H54 (cell line): ENCODE data around the gene USP40.

Source experiments
- DNase-seq: peaks from one replicate; pipeline ENCODE4 v3.0.0; 2011; ENCODE audit warnings: low spot score, mixed read lengths; ENCODE audit not compliant: insufficient read length
- FAIRE-seq: peaks from 3 replicates; lab custom pipeline; 2011; peaks lifted over from hg19 to GRCh38; lab: Jason Lieb, UNC
- POLR2A ChIP-seq: IDR thresholded peaks from 2 replicates; pipeline ENCODE4 v1.6.1; 2011; ENCODE audit warnings: low read depth, mild to moderate bottlenecking, low read length

Gene USP40

DNA sequence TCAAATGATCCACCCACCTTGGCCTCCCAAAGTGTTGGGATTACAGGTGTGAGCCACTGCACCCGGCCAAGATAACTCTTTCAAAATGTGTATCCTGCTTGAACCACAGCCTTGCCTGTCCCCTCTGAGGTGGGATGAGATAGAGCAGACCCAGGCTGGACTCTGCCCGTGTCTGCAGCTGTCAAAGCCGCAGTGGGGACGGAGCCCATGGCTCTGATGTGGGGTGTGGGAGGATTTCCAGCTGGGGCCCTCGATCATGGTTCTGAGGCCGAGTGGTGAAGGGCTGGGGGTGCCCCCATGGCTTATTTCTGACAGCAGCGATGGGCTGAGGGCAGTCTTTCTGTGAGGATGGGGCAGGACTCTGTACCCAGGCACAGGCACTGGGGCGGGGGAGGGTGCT is 107.8 kb downstream of the USP40 start:
- FAIRE-seq: no peak
- no peak for TF ChIP-seq POLR2A
- DNase-seq: no peak

DNA sequence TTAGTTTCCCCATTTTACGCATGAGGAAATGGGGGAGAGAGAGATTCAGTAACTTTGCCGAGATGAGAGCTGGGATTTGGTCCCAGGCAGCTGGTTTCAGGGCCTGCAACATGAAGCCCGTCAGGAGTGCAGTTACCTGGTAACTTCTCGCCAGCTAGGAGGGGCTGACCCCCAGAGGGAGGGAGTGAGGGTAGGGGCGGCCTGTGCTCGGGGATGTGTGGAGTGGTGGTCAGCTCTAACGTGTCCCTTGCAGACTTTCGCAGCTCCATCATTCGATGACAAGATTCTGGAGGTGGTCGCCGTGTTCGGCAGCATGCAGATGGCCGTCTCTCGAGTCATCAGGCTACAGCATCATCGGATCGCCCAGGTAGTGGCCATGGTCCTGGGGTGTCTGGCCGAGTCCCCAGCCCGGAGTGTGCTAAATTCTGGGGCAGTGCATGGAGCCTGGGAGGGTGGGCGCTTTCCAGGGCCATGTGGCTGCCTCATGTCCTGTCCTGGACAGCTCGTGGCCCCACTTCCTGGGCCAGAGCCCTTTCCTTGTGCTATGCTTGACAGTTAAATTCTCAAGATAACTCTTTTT is 108.5 kb downstream of the USP40 start:
- DNase-seq (no peak), FAIRE-seq (no peak)
- TF ChIP-seq POLR2A: no peak

- no peak for TF ChIP-seq POLR2A
- FAIRE-seq: no peak
- no peak for DNase-seq
Measured at GRCh38 chr2:233457356-233457755, 109.2 kb downstream of the USP40 start.

DNA sequence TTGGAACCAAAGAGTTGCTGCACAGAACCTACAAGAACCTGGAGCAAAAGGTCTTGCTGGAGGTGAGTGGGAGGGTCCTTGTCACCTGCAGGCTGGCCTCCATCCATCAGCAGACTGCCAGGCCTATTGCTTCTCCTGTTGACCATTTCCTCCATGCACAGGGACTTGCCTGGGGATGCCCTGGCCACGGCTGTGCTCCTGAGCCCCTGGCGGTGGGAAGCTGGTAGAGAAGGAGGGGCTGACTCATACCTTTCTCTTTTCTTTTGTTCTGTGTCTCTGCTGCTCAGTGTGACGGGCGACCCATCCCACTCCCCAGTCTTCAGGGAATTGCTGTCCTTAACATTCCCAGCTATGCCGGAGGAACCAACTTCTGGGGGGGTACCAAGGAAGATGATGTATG is 109.6 kb downstream of the USP40 start:
- DNase-seq (no peak), FAIRE-seq (no peak)
- no peak for TF ChIP-seq POLR2A

- DNase-seq: no peak
- FAIRE-seq: no peak
Measured at GRCh38 chr2:233456111-233456510, 110.5 kb downstream of the USP40 start.

GRCh38 chr2:233455491-233455890 is 111.1 kb downstream of the USP40 start:
- DNase-seq: no peak
- no peak for TF ChIP-seq POLR2A
- no peak for FAIRE-seq

More at GRCh38 chr2:233456111-233456510, 110.5 kb downstream of the USP40 start:
- no peak for TF ChIP-seq POLR2A

GRCh38 chr2:233455006-233455405 is 111.6 kb downstream of the USP40 start:
- no peak for TF ChIP-seq POLR2A
- DNase-seq (no peak), FAIRE-seq (no peak)

DNA sequence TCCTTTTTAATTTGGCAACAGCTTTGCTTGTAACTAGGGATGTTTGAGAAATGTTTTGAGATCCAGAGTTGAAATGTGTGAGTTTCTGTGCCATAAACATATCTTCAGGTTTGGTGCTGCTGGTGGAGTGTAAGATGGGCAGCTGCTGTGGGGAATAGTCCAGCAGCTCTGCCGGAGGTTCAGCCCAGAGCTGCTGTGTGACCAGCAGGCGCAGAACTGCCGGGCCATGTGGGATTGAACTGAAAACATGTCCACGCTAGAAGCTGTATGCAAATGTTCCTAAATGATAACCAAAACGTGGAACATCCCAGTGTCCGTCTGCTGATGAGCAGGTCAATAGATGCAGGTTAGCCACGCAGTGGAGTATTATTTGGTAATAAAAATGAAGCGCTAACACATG is 112.7 kb downstream of the USP40 start:
- DNase-seq (no peak), FAIRE-seq (no peak)
- TF ChIP-seq POLR2A: no peak

- no peak for FAIRE-seq
- no peak for DNase-seq
- no peak for TF ChIP-seq POLR2A
Measured at GRCh38 chr2:233453111-233453915, 113.3 kb downstream of the USP40 start.

- DNase-seq (no peak), FAIRE-seq (no peak)
- no peak for TF ChIP-seq POLR2A
Measured at GRCh38 chr2:233451950-233452349, 114.6 kb downstream of the USP40 start.

GRCh38 chr2:233450864-233451575 is 115.6 kb downstream of the USP40 start:
- TF ChIP-seq POLR2A: no peak
- no peak for FAIRE-seq
- DNase-seq: no peak

DNA sequence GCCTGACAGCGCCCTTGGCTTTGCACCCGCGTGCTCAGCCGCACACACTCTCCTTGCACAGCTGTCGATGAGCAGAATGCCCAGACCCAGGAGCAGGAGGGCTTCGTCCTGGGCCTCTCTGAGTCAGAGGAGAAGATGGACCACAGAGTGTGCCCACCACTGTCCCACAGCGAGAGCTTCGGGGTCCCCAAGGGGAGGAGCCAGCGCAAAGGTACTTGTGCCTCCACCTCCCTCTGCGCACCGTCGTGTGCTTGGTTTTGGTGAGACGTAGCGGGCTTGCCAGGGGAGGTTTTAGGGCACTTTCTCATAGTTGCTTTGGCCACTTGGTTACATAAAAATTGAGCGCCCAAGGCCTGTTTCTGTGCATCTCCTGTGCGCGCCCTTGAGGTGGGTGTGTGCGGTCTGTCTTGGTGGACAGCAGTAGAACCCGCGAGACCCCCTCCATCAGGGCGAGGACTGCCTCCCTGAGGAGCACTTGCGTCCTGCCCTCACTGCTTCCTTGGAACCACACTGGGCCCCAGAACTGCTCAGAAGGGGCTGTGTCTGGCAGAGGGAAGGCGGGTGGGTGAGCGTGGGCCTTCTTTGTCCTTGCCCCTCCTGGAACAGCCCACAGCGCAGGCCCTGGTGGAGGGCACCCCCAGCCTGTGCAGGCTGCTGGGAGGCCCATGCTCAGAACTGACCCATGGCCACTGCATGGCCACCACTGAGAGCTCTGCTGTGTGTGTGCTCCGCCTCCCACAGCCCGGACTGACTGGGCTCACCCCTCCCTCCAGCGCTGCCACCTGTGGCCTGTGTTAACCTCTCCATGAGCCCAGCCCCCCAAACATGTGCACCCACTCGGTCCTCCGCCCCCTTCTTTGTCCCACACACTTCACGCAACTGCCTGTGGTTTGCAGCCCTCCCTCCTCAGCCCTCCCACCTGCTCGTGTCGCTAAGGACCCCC is 116.4 kb downstream of the USP40 start:
- TF ChIP-seq POLR2A: no peak
- FAIRE-seq (no peak), DNase-seq (no peak)
